Subcutaneous abdominal adipose tissue (tissue), 5 donors: ENCODE results near the gene LACTBL1.

Source experiments
- H3K27ac ChIP-seq: one replicate; pipeline ENCODE4 v1.7.0; 2013; ENCODE audit warnings: low read depth, mild to moderate bottlenecking, inconsistent platforms, low read length, moderate library complexity
- H3K27me3 ChIP-seq, 5 donors: one replicate each; pipeline ENCODE4 v1.7.0; 2013; ENCODE audit warnings: low read length in 5 of 5, inconsistent platforms in 1 of 5; ENCODE audit not compliant: control insufficient read depth in 5 of 5, insufficient read depth in 4 of 5
- H3K36me3 ChIP-seq, 5 donors: one replicate each; pipeline ENCODE4 v1.7.0; 2013; ENCODE audit warnings: low read length in 5 of 5; ENCODE audit not compliant: control insufficient read depth in 5 of 5, insufficient read depth in 5 of 5
- H3K4me1 ChIP-seq, 5 donors: one replicate each; pipeline ENCODE4 v1.7.0; 2013; ENCODE audit warnings: low read length in 5 of 5, mild to moderate bottlenecking in 3 of 5, moderate library complexity in 1 of 5; ENCODE audit not compliant: control insufficient read depth in 5 of 5, insufficient read depth in 5 of 5
- H3K4me3 ChIP-seq, 5 donors: one replicate each; pipeline ENCODE4 v1.7.0; 2013; ENCODE audit warnings: low read length in 5 of 5, low read depth in 1 of 5
- H3K9ac ChIP-seq, 5 donors: one replicate each; pipeline ENCODE4 v1.7.0; 2013; ENCODE audit warnings: low read length in 5 of 5, mild to moderate bottlenecking in 4 of 5, moderate library complexity in 3 of 5
- H3K9me3 ChIP-seq, 5 donors: one replicate each; pipeline ENCODE4 v1.7.0; 2013; ENCODE audit warnings: low read length in 5 of 5; ENCODE audit not compliant: control insufficient read depth in 5 of 5
- donor health status: healthy.
- donor health status: healthy.
- donor health status: healthy.
- donor health status: healthy.
- donor health status: healthy.

LACTBL1 gene

GRCh38 chr1:22978299-22978698 is 5.6 kb upstream of the LACTBL1 start:
- Histone ChIP-seq H3K9ac (no peak overlapping the region), H3K27me3 (peaks cover 0 to 5% (median 1%) of the 10 kb centered on the region in 5 donors), H3K4me3 (no peak overlapping the region), H3K4me1 (peaks cover 0 to 5% (median 0%) of the 10 kb centered on the region in 5 donors), H3K36me3 (no peaks in the 10 kb centered on the region), H3K9me3 (no peaks in the 10 kb centered on the region), H3K27ac (no peak overlapping the region)

GRCh38 chr1:22976461-22977243 is 4.0 kb upstream of the LACTBL1 start:
- Histone ChIP-seq H3K4me3 (no peak overlapping the region), H3K27ac (no peak overlapping the region), H3K4me1 (peaks cover 0 to 5% (median 0%) of the 10 kb centered on the region in 5 donors), H3K9ac (no peak overlapping the region), H3K9me3 (no peaks in the 10 kb centered on the region), H3K36me3 (no peaks in the 10 kb centered on the region), H3K27me3 (peaks cover 7 to 17% (median 11%) of the 10 kb centered on the region in 5 donors)

DNA sequence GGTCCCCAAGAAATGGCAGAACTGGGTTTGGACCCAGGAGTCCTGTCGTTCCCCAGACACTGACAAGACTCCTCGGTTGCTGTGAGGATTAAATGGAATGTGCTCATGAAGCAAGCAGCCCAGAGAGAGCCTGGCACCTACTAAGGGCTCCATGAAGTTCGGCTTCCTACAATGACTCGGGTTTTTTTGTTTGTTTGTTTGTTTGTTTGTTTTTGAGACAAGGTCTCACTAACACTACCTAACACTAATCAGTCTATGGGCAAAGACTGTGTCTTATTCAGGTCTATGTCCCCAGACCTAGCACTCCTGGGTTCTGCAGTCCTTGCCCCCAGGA is 3.4 kb upstream of the LACTBL1 start:
- H3K27ac ChIP-seq: no peak overlapping the region
- H3K27me3 ChIP-seq: peaks cover 8 to 22% (median 15%) of the 10 kb centered on the region in 5 donors
- H3K9ac ChIP-seq: no peak overlapping the region
- H3K4me3 ChIP-seq: no peak overlapping the region
- peaks cover 0 to 5% (median 0%) of the 10 kb centered on the region in 5 donors for H3K4me1 ChIP-seq
- no peaks in the 10 kb centered on the region for H3K36me3 ChIP-seq
- no peaks in the 10 kb centered on the region for H3K9me3 ChIP-seq

- H3K4me3 ChIP-seq: no peak overlapping the region
- peaks cover 0 to 5% (median 0%) of the 10 kb centered on the region in 5 donors for H3K4me1 ChIP-seq
- H3K27me3 ChIP-seq: peaks cover 8 to 26% (median 19%) of the 10 kb centered on the region in 5 donors
- H3K27ac ChIP-seq: no peak overlapping the region
- H3K36me3 ChIP-seq: no peaks in the 10 kb centered on the region
- H3K9ac ChIP-seq: no peak overlapping the region
- no peaks in the 10 kb centered on the region for H3K9me3 ChIP-seq
Measured at GRCh38 chr1:22975694-22976093, 3.0 kb upstream of the LACTBL1 start.

DNA sequence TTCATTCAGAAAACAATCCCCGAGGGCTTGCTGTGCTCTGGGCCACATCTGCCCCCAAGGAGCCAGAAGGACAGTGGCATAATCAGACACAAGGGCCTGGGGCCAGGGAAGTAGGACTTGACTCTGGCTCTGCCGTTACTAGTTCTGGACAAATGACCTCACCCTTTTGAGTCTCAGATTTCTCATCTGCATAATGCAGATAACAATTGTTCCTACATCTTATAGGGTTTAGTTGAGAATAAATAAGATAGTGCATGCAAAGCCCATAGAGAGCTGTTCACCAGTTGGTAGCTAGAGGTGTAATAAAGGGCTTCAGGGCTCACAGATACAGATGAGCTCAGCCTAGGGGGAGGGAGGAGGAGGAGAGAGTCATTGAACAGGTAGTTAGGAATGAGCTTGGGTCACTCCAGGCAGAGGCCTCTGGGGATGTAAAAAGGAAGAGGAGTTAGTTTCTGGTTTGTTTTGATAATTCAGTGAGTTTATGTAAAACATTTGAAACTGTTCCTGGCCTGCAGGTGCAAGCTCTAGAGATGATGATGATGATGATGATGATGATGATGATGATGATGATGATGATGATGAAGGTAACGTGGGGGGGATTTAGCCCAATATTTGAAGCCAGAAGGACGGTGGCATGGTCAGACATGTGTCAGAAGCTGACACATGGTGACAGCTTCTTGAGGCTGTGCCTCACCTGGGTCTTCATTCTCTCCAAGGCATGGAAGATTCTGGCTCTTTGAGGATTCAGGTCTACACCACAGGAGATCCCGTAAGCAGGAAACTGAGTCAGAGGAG is 858 bp downstream of the LACTBL1 start:
- no peaks in the 10 kb centered on the region for H3K9me3 ChIP-seq
- peaks cover 12 to 40% (median 20%) of the 10 kb centered on the region in 5 donors for H3K27me3 ChIP-seq
- no peak overlapping the region for H3K27ac ChIP-seq
- peaks cover 0 to 5% (median 0%) of the 10 kb centered on the region in 5 donors for H3K4me1 ChIP-seq
- H3K36me3 ChIP-seq: no peaks in the 10 kb centered on the region
- no peak overlapping the region for H3K9ac ChIP-seq
- H3K4me3 ChIP-seq: no peak overlapping the region

DNA sequence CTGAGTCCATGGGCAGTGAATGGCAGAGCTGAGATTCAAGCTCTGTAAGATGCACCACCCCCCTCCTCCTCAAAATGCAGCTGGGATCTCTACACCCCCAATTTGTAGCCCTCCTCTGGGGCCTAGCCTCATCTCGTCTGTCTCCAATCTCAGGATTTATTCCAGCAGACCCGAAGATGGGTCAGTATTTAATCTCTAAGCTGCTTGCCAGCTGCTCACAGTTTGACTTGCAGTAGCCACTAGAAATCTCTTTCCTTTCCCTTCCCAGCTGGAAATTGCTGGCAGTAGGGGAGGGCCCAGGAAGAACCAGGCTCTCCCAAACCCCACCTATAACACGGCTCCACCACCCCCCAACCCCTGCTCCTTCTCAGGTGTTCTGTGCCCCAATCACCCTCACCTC is 1.5 kb downstream of the LACTBL1 start:
- H3K27ac ChIP-seq: no peak overlapping the region
- H3K9me3 ChIP-seq: peaks cover 0 to 6% (median 5%) of the 10 kb centered on the region in 5 donors
- peaks cover 0 to 3% (median 0%) of the 10 kb centered on the region in 5 donors for H3K4me1 ChIP-seq

GRCh38 chr1:22970096-22970495 is 2.6 kb downstream of the LACTBL1 start:
- Histone ChIP-seq H3K4me1 (no peaks in the 10 kb centered on the region), H3K27me3 (peaks cover 12 to 40% (median 25%) of the 10 kb centered on the region in 5 donors), H3K36me3 (no peaks in the 10 kb centered on the region)

More for the DNA sequence above, 1.5 kb downstream of the LACTBL1 start:
- peaks cover 12 to 40% (median 23%) of the 10 kb centered on the region in 5 donors for H3K27me3 ChIP-seq
- H3K9ac ChIP-seq: no peak overlapping the region
- no peak overlapping the region for H3K4me3 ChIP-seq
- H3K36me3 ChIP-seq: no peaks in the 10 kb centered on the region

DNA sequence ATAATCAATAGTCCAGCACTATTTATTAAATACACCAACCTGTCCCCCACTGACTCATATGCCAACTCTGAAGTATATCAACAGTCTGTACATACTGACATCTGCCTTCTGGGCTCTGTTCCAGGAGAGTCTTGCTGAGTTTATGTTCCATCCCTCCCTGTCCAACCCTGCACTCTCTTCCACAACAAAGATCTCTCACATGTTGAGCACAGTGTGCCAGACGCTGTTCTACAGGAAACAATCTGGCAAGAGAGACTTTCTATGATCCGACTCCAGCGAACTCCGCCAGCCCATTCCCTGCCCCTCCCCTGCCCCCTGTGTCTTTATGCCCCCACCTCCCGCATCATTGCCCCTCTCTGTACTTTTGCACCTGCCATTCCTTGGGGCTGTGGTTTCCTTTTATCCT is 3.4 kb downstream of the LACTBL1 start:
- H3K36me3 ChIP-seq: no peaks in the 10 kb centered on the region
- H3K9ac ChIP-seq: no peak overlapping the region
- no peak overlapping the region for H3K27ac ChIP-seq
- H3K4me1 ChIP-seq: no peaks in the 10 kb centered on the region
- peaks cover 0 to 10% (median 7%) of the 10 kb centered on the region in 5 donors for H3K9me3 ChIP-seq
- peaks cover 12 to 46% (median 28%) of the 10 kb centered on the region in 5 donors for H3K27me3 ChIP-seq
- H3K4me3 ChIP-seq: no peak overlapping the region

More at GRCh38 chr1:22970096-22970495, 2.6 kb downstream of the LACTBL1 start:
- Histone ChIP-seq H3K9me3 (peaks cover 0 to 10% (median 7%) of the 10 kb centered on the region in 5 donors), H3K4me3 (no peak overlapping the region), H3K27ac (no peak overlapping the region), H3K9ac (no peak overlapping the region)

GRCh38 chr1:22967833-22968232 is 4.8 kb downstream of the LACTBL1 start:
- H3K27ac ChIP-seq: no peak overlapping the region
- H3K4me3 ChIP-seq: no peak overlapping the region
- no peak overlapping the region for H3K9ac ChIP-seq
- H3K36me3 ChIP-seq: no peaks in the 10 kb centered on the region
- peaks cover 10 to 42% (median 27%) of the 10 kb centered on the region in 5 donors for H3K27me3 ChIP-seq
- H3K9me3 ChIP-seq: peaks cover 0 to 10% (median 7%) of the 10 kb centered on the region in 5 donors
- H3K4me1 ChIP-seq: no peaks in the 10 kb centered on the region

- H3K36me3 ChIP-seq: no peaks in the 10 kb centered on the region
- no peaks in the 10 kb centered on the region for H3K4me1 ChIP-seq
- no peak overlapping the region for H3K9ac ChIP-seq
- H3K27ac ChIP-seq: no peak overlapping the region
- H3K27me3 ChIP-seq: peaks cover 4 to 27% (median 15%) of the 10 kb centered on the region in 5 donors
- H3K4me3 ChIP-seq: no peak overlapping the region
- peaks cover 0 to 10% (median 7%) of the 10 kb centered on the region in 5 donors for H3K9me3 ChIP-seq
Measured at GRCh38 chr1:22966309-22966708, 6.4 kb downstream of the LACTBL1 start.
